Neural cell (in vitro differentiated cells): ENCODE results near the gene OTOG. TPM values are rescaled to one million over a fixed set of nuclear protein-coding genes. Genes with fewer than 3 reads are reported as not detected.

Source experiments
- H2AFZ ChIP-seq: fragments of 200-600, 300-800 bp; sonication (generic), shearing (Covaris generic); 2 replicates; pipeline ENCODE4 v1.6.0; 2014; ENCODE audit warnings: low read depth, mild to moderate bottlenecking, antibody characterized with exemption, low read length, moderate library complexity
- H3F3A ChIP-seq: fragments of 200-600 bp; shearing (Covaris generic); 2 replicates; pipeline ENCODE4 v1.6.1; 2016; ENCODE audit warnings: mild to moderate bottlenecking, moderate library complexity, mixed read lengths, antibody characterized with exemption, low read length; ENCODE audit not compliant: insufficient read depth, poor library complexity, severe bottlenecking
- H3K27ac ChIP-seq: fragments of 200-600, 300-800 bp; sonication (generic), shearing (Covaris generic); 2 replicates; pipeline ENCODE4 v1.5.1; 2014; ENCODE audit warnings: mild to moderate bottlenecking, low read length, moderate library complexity
- H3K27me3 ChIP-seq: fragments of 300-800, 200-600 bp; sonication (generic), shearing (Covaris generic); 2 replicates; pipeline ENCODE4 v1.6.0; 2014; ENCODE audit warnings: mild to moderate bottlenecking, low read depth, low read length, moderate library complexity; ENCODE audit not compliant: insufficient read depth
- H3K36me3 ChIP-seq: fragments of 300-800, 200-600 bp; sonication (generic), shearing (Covaris generic); 2 replicates; pipeline ENCODE4 v1.5.1; 2014; ENCODE audit warnings: mild to moderate bottlenecking, antibody characterized with exemption, low read length, moderate library complexity; ENCODE audit not compliant: insufficient read depth
- H3K4me2 ChIP-seq: fragments of 300-800, 200-600 bp; sonication (generic), shearing (Covaris generic); 2 replicates; pipeline ENCODE4 v1.6.0; 2014; ENCODE audit warnings: mild to moderate bottlenecking, low read length
- H3K4me3 ChIP-seq: fragments of 300-800, 200-600 bp; sonication (generic), shearing (Covaris generic); 2 replicates; pipeline ENCODE4 v1.5.1; 2014; ENCODE audit warnings: mild to moderate bottlenecking, low read length, moderate library complexity
- H3K79me2 ChIP-seq: fragments of 200-600 bp; shearing (Covaris generic); replicated peaks from 2 replicates; pipeline ENCODE4 v1.6.0; 2014; ENCODE audit warnings: mild to moderate bottlenecking, low read length, moderate library complexity; ENCODE audit not compliant: insufficient read depth
- H3K9ac ChIP-seq: fragments of 300-800, 200-600 bp; sonication (generic), shearing (Covaris generic); 2 replicates; pipeline ENCODE4 v1.6.1; 2016; ENCODE audit warnings: mild to moderate bottlenecking, low read length, mixed read lengths
- H3K9me2 ChIP-seq: fragments of 200-600 bp; shearing (Covaris generic); 2 replicates; pipeline ENCODE4 v1.6.1; 2016; ENCODE audit warnings: mild to moderate bottlenecking, low read length, mixed read lengths; ENCODE audit not compliant: insufficient read depth
- H3K9me3 ChIP-seq: fragments of 200-600, 300-800 bp; sonication (generic), shearing (Covaris generic); 2 replicates; pipeline ENCODE4 v1.6.1; 2016; ENCODE audit warnings: mild to moderate bottlenecking, mixed run types, low read length, moderate library complexity, mixed read lengths
- H4K20me1 ChIP-seq: fragments of 200-600 bp; shearing (Covaris generic); 2 replicates; pipeline ENCODE4 v1.6.1; 2016; ENCODE audit warnings: mild to moderate bottlenecking, mixed run types; ENCODE audit not compliant: insufficient read depth
- EP300 ChIP-seq: fragments of 450-650 bp; conservative IDR thresholded peaks from 2 replicates; pipeline ENCODE4 v1.6.1; 2014; ENCODE audit warnings: antibody characterized with exemption, mild to moderate bottlenecking, moderate library complexity; ENCODE audit not compliant: poor library complexity, severe bottlenecking
- EZH2 ChIP-seq: fragments of 200-600, 300-800 bp; shearing (Covaris generic), sonication (generic); IDR thresholded peaks from 2 replicates; pipeline ENCODE4 v1.6.1; 2014; ENCODE audit warnings: antibody characterized with exemption, low read length, borderline replicate concordance, mild to moderate bottlenecking; ENCODE audit not compliant: insufficient read depth, poor library complexity, severe bottlenecking
- MXI1 ChIP-seq: fragments of 450-650 bp; conservative IDR thresholded peaks from 2 replicates; pipeline ENCODE4 v1.6.1; 2014; ENCODE audit warnings: antibody characterized with exemption, mild to moderate bottlenecking; ENCODE audit not compliant: poor library complexity, severe bottlenecking
- POLR2AphosphoS5 ChIP-seq: IDR thresholded peaks from 2 replicates; pipeline ENCODE4 v1.6.1; 2012
- RAD21 ChIP-seq: fragments of 450-650 bp; conservative IDR thresholded peaks from 2 replicates; pipeline ENCODE4 v1.6.1; 2014; ENCODE audit warnings: antibody characterized with exemption, mild to moderate bottlenecking, moderate library complexity
- SMC3 ChIP-seq: fragments of 450-650 bp; conservative IDR thresholded peaks from 2 replicates; pipeline ENCODE4 v1.6.1; 2014; ENCODE audit warnings: antibody characterized with exemption, mild to moderate bottlenecking, moderate library complexity; ENCODE audit not compliant: poor library complexity
- TAF1 ChIP-seq: IDR thresholded peaks from 2 replicates; pipeline ENCODE4 v1.6.1; 2012; ENCODE audit warnings: low read depth
- polyA plus RNA-seq: library from polyadenylated mRNA; depleted of rRNA; stranded (reverse); fragments of >200 nt; gene quantifications from 2 replicates; pipeline ENCODE4 v1.2.3, GENCODE V29; 2014
- TF ChIP-seq, protein P1 (sequence below): IDR thresholded peaks from 2 replicates; pipeline ENCODE4 v1.6.1; 2012; ENCODE audit warnings: borderline replicate concordance
- TF ChIP-seq, protein P2 (sequence below): fragments of 450-650 bp; IDR thresholded peaks from 2 replicates; pipeline ENCODE4 v1.5.1; 2014; ENCODE audit warnings: antibody characterized with exemption, mild to moderate bottlenecking, moderate library complexity; ENCODE audit not compliant: poor library complexity, severe bottlenecking

OTOG gene
- polyA plus RNA-seq, 1 donor from 2014 or later, result not detected

DNA sequence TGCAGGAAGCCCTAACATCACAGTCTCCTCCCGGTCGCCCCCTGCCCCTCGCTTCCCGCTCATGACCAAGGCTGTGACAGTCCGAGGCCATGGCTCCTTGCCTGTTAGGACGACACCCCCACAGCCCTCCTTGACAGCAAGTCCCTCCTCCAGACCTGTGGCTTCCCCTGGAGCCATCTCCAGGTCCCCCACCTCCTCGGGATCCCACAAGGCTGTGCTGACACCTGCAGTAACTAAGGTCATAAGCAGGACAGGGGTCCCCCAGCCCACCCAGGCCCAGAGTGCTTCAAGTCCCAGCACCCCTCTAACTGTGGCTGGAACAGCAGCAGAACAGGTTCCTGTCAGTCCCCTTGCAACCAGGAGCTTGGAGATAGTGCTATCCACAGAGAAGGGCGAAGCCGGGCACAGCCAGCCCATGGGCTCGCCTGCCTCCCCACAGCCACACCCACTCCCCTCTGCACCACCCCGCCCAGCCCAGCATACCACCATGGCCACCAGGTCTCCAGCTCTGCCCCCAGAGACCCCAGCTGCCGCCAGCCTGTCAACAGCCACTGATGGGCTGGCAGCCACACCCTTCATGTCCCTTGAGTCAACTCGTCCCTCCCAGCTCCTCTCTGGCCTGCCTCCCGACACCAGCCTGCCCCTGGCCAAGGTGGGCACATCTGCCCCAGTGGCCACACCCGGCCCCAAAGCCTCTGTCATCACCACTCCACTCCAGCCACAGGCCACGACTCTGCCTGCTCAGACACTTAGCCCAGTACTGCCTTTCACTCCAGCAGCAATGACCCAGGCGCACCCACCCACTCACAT lies 63.2 kb downstream of the OTOG start:
- H3K9me2 ChIP-seq, result no peaks in the 10 kb centered on the region
- no peaks in the 10 kb centered on the region for H3F3A ChIP-seq
- H3K9me3 ChIP-seq, result no peaks in the 10 kb centered on the region
- H3K27ac ChIP-seq, result no peak overlapping the region
- no peaks in the 10 kb centered on the region for H3K36me3 ChIP-seq
- no peaks in the 10 kb centered on the region for H3K79me2 ChIP-seq
- TF ChIP-seq EZH2 (no peak), POLR2AphosphoS5 (no peak)
- TF ChIP-seq, protein P1, sequence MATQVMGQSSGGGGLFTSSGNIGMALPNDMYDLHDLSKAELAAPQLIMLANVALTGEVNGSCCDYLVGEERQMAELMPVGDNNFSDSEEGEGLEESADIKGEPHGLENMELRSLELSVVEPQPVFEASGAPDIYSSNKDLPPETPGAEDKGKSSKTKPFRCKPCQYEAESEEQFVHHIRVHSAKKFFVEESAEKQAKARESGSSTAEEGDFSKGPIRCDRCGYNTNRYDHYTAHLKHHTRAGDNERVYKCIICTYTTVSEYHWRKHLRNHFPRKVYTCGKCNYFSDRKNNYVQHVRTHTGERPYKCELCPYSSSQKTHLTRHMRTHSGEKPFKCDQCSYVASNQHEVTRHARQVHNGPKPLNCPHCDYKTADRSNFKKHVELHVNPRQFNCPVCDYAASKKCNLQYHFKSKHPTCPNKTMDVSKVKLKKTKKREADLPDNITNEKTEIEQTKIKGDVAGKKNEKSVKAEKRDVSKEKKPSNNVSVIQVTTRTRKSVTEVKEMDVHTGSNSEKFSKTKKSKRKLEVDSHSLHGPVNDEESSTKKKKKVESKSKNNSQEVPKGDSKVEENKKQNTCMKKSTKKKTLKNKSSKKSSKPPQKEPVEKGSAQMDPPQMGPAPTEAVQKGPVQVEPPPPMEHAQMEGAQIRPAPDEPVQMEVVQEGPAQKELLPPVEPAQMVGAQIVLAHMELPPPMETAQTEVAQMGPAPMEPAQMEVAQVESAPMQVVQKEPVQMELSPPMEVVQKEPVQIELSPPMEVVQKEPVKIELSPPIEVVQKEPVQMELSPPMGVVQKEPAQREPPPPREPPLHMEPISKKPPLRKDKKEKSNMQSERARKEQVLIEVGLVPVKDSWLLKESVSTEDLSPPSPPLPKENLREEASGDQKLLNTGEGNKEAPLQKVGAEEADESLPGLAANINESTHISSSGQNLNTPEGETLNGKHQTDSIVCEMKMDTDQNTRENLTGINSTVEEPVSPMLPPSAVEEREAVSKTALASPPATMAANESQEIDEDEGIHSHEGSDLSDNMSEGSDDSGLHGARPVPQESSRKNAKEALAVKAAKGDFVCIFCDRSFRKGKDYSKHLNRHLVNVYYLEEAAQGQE, result no peak
- no peak overlapping the region for H3K4me2 ChIP-seq
- H3K27me3 ChIP-seq, result no peaks in the 10 kb centered on the region
- no peaks in the 10 kb centered on the region for H4K20me1 ChIP-seq
- H2AFZ ChIP-seq, result no peak overlapping the region
- H3K9ac ChIP-seq, result no peak overlapping the region
- no peak overlapping the region for H3K4me3 ChIP-seq

DNA sequence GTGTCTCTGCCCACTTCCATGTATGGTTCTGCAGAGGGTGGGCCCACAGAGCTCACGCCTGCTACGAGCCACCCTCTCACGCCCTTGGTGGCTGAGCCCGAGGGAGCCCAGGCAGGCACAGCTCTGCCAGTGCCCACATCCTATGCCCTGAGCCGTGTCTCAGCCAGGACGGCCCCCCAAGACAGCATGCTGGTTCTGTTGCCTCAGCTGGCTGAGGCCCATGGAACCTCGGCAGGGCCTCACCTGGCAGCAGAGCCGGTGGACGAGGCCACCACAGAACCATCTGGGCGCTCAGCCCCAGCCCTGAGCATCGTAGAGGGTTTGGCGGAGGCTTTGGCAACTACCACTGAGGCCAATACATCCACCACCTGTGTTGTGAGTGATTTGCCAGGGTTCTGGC lies 64.0 kb downstream of the OTOG start:
- Histone ChIP-seq H3K36me3 (no peaks in the 10 kb centered on the region), H3K4me3 (no peak overlapping the region), H3K79me2 (no peaks in the 10 kb centered on the region), H3K9ac (no peak overlapping the region), H3K9me2 (no peaks in the 10 kb centered on the region), H3K27me3 (no peaks in the 10 kb centered on the region), H3K27ac (no peak overlapping the region), H3K4me2 (no peak overlapping the region), H3K9me3 (no peaks in the 10 kb centered on the region), H3F3A (no peaks in the 10 kb centered on the region), H4K20me1 (no peaks in the 10 kb centered on the region), H2AFZ (no peak overlapping the region)
- TF ChIP-seq MXI1, result no peak
- TF ChIP-seq, protein P1, result no peak
- no peak for TF ChIP-seq POLR2AphosphoS5
- TF ChIP-seq, protein P2, sequence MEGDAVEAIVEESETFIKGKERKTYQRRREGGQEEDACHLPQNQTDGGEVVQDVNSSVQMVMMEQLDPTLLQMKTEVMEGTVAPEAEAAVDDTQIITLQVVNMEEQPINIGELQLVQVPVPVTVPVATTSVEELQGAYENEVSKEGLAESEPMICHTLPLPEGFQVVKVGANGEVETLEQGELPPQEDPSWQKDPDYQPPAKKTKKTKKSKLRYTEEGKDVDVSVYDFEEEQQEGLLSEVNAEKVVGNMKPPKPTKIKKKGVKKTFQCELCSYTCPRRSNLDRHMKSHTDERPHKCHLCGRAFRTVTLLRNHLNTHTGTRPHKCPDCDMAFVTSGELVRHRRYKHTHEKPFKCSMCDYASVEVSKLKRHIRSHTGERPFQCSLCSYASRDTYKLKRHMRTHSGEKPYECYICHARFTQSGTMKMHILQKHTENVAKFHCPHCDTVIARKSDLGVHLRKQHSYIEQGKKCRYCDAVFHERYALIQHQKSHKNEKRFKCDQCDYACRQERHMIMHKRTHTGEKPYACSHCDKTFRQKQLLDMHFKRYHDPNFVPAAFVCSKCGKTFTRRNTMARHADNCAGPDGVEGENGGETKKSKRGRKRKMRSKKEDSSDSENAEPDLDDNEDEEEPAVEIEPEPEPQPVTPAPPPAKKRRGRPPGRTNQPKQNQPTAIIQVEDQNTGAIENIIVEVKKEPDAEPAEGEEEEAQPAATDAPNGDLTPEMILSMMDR, result no peak
- TF ChIP-seq RAD21, result no peak
- no peak for TF ChIP-seq SMC3
- TF ChIP-seq EZH2, result no peak
- TF ChIP-seq TAF1, result no peak
- no peak for TF ChIP-seq EP300
